Stomach smooth muscle (tissue), 2 donors: Measurements from ENCODE around the gene SWI5.
"Not testable (repeated sequence)": the region's sequence is repeated elsewhere in the genome, so short reads cannot be mapped to it uniquely, and the experiment has no call there.

ENCODE experiments used
- H3K27ac ChIP-seq: one replicate; pipeline ENCODE4 v1.7.0; 2013; ENCODE audit warnings: mild to moderate bottlenecking, low read length, inconsistent platforms
- H3K27me3 ChIP-seq, 2 donors: one replicate each; pipeline ENCODE4 v1.7.0; 2013; ENCODE audit warnings: low read length in 2 of 2; ENCODE audit not compliant: insufficient read depth in 2 of 2, control insufficient read depth in 1 of 2
- H3K36me3 ChIP-seq, 2 donors: one replicate each; pipeline ENCODE4 v1.7.0; 2013; ENCODE audit warnings: low read length in 2 of 2; ENCODE audit not compliant: control insufficient read depth in 2 of 2, insufficient read depth in 2 of 2
- H3K4me1 ChIP-seq: one replicate; pipeline ENCODE4 v1.7.0; 2013; ENCODE audit warnings: low read length; ENCODE audit not compliant: control insufficient read depth, insufficient read depth
- H3K4me3 ChIP-seq, 2 donors: one replicate each; pipeline ENCODE4 v1.7.0; 2013; ENCODE audit warnings: low read length in 2 of 2
- H3K9ac ChIP-seq, 2 donors: one replicate each; pipeline ENCODE4 v1.7.0; 2013; ENCODE audit warnings: low read length in 2 of 2, mild to moderate bottlenecking in 1 of 2
- H3K9me3 ChIP-seq, 2 donors: one replicate each; pipeline ENCODE4 v1.7.0; 2013; ENCODE audit warnings: low read length in 2 of 2; ENCODE audit not compliant: control insufficient read depth in 2 of 2
- donor health status: healthy.
- donor health status: Pancreatic carcinoma.

Gene SWI5

GRCh38 chr9:128262687-128263086, 13.4 kb upstream of the SWI5 start:
- Histone ChIP-seq H3K4me1 (no peaks in the 10 kb centered on the region), H3K9me3 (no peaks in the 10 kb centered on the region), H3K27ac (no peak overlapping the region), H3K27me3 (no peaks in the 10 kb centered on the region), H3K4me3 (no peak overlapping the region), H3K9ac (no peak overlapping the region), H3K36me3 (peaks cover 62 to 65% of the 10 kb centered on the region in 2 donors)

DNA sequence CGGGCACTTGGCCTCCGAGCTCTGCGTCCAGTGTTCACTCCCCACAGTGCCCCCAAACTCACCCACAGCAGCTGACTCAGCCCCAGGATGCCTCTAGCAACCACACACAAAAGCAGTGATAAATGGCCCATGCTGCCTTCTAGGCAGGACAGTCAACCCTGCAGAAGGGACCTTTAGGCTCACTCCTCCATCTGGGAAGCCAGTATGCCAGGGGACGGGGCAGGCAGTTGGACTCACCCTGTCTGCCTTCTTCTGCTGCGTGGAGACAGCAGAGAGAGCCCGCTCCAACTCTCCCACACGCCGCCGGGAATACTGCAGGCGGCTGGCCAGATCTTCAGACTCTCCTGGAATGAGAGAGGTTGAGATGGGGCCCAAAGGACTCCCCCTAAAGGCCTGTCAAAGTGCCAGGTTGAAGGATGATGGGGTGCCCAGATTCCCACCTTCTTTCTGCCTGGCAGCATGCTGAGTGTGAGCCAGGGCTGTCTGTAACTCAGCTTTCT, 10.7 kb upstream of the SWI5 start:
- no peak overlapping the region for H3K4me3 ChIP-seq
- no peak overlapping the region for H3K27ac ChIP-seq
- no peaks in the 10 kb centered on the region for H3K9me3 ChIP-seq
- H3K36me3 ChIP-seq: peaks cover 50 to 56% of the 10 kb centered on the region in 2 donors
- no peaks in the 10 kb centered on the region for H3K4me1 ChIP-seq
- no peak overlapping the region for H3K9ac ChIP-seq
- H3K27me3 ChIP-seq: no peaks in the 10 kb centered on the region

DNA sequence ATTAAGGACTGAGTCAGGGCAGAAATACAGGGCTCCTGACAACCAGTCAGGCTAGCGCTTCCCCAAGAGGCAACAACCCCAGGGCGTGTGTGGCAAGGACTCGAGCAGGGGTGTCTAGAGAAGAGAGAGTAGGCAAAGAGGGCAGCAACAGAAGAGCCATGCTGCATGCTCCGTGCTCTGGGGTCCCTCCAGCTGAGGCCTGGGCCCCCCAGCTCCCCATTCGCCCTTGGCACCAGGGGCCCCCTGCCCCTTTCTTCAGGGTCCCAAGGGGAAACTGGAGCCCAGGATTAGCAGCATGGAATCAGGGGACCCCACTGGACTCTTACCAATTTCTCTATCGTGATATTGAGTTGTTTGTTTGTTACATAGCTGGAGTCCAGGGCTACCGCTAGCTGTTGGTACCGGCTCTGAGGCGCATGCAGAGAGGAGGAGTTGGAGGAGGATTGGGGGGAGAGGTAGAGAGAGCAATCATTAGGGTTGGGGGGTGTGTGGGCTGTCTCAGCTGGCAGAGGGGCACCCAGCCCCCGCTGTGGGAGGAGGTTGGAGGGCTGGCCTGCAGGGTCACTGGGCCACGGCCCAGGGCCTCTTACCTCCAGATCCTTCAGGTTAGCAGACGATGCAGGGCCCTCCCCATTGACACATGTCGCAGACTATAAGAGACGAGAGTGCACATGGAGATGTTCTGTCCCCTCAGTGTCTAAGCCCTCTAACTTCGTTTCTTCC, 9.0 kb upstream of the SWI5 start:
- H3K4me3 ChIP-seq: no peak overlapping the region
- H3K4me1 ChIP-seq: no peaks in the 10 kb centered on the region
- no peak overlapping the region for H3K9ac ChIP-seq
- H3K27me3 ChIP-seq: no peaks in the 10 kb centered on the region
- no peak overlapping the region for H3K27ac ChIP-seq
- H3K9me3 ChIP-seq: no peaks in the 10 kb centered on the region
- H3K36me3 ChIP-seq: peaks cover 45% of the 10 kb centered on the region in 2 donors

- Histone ChIP-seq H3K27me3 (no peaks in the 10 kb centered on the region), H3K9ac (no peak overlapping the region), H3K27ac (no peak overlapping the region), H3K9me3 (no peaks in the 10 kb centered on the region), H3K4me1 (peaks cover 14% of the 10 kb centered on the region), H3K4me3 (no peak overlapping the region), H3K36me3 (peaks cover 34 to 37% of the 10 kb centered on the region in 2 donors)
Observed at GRCh38 chr9:128271112-128271511, 5.0 kb upstream of the SWI5 start.

DNA sequence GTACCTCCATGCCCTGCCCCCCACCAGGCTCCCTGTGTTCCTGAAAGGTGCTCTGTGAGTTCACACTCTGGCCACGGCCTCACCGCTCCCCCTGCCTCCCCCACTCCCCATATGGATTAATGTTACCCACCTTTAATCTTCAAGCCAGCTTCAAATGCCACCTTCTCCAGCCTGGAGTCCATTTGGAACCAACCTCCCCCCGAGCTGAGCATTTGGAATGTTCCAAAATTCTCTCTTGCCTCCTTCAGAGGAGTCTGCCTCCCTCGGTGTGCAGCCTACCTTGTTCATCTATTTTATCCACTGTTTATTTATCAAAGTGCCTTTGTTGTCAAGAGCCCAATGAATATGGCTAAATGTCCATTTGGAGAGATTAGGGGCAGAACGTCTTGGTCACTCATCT, 4.6 kb upstream of the SWI5 start:
- H3K27me3 ChIP-seq: no peaks in the 10 kb centered on the region
- H3K9ac ChIP-seq: no peak overlapping the region
- H3K27ac ChIP-seq: no peak overlapping the region
- H3K4me1 ChIP-seq: peaks cover 18% of the 10 kb centered on the region
- H3K4me3 ChIP-seq: no peak overlapping the region
- no peaks in the 10 kb centered on the region for H3K9me3 ChIP-seq
- peaks cover 32 to 37% of the 10 kb centered on the region in 2 donors for H3K36me3 ChIP-seq

GRCh38 chr9:128274245-128274644, 1.8 kb upstream of the SWI5 start:
- peak overlapping the region in 1 of 2 donors; percentile 5 for H3K9ac ChIP-seq
- no peaks in the 10 kb centered on the region for H3K27me3 ChIP-seq
- H3K36me3 ChIP-seq: peaks cover 9 to 19% of the 10 kb centered on the region in 2 donors
- no peaks in the 10 kb centered on the region for H3K9me3 ChIP-seq
- peaks cover 29% of the 10 kb centered on the region for H3K4me1 ChIP-seq
- peak overlapping the region in 1 of 2 donors; percentile 85 for H3K4me3 ChIP-seq
- no peak overlapping the region for H3K27ac ChIP-seq

GRCh38 chr9:128275198-128276007, 673 bp upstream of the SWI5 start, which contains the start of gene GOLGA2:
TSS of gene GOLGA2 (minus strand) at chr9:128276007. CDS start at chr9:128275976, 31 bp downstream.
- Histone ChIP-seq H3K9me3 (no peaks in the 10 kb centered on the region), H3K4me1 (peaks cover 29% of the 10 kb centered on the region), H3K4me3 (peak within 1 kb of the TSS; percentile 87 to 92)

GRCh38 chr9:128276574-128277270, 646 bp downstream of the SWI5 start:
- peaks cover 29% of the 10 kb centered on the region for H3K4me1 ChIP-seq
- H3K4me3 ChIP-seq: peak overlapping the region; percentile 87 to 92
- peak overlapping the region; percentile 76 for H3K27ac ChIP-seq
- H3K36me3 ChIP-seq: peaks cover 9 to 11% of the 10 kb centered on the region in 2 donors
- no peaks in the 10 kb centered on the region for H3K9me3 ChIP-seq
- peak overlapping the region; percentile 91 to 97 for H3K9ac ChIP-seq
- H3K27me3 ChIP-seq: no peaks in the 10 kb centered on the region

More at GRCh38 chr9:128275198-128276007, 673 bp upstream of the SWI5 start, which contains the start of gene GOLGA2:
- Histone ChIP-seq H3K9ac (peak within 1 kb of the TSS; percentile 91 to 97), H3K36me3 (peaks cover 9 to 18% of the 10 kb centered on the region in 2 donors), H3K27ac (peak within 1 kb of the TSS; percentile 76), H3K27me3 (no peaks in the 10 kb centered on the region)

DNA sequence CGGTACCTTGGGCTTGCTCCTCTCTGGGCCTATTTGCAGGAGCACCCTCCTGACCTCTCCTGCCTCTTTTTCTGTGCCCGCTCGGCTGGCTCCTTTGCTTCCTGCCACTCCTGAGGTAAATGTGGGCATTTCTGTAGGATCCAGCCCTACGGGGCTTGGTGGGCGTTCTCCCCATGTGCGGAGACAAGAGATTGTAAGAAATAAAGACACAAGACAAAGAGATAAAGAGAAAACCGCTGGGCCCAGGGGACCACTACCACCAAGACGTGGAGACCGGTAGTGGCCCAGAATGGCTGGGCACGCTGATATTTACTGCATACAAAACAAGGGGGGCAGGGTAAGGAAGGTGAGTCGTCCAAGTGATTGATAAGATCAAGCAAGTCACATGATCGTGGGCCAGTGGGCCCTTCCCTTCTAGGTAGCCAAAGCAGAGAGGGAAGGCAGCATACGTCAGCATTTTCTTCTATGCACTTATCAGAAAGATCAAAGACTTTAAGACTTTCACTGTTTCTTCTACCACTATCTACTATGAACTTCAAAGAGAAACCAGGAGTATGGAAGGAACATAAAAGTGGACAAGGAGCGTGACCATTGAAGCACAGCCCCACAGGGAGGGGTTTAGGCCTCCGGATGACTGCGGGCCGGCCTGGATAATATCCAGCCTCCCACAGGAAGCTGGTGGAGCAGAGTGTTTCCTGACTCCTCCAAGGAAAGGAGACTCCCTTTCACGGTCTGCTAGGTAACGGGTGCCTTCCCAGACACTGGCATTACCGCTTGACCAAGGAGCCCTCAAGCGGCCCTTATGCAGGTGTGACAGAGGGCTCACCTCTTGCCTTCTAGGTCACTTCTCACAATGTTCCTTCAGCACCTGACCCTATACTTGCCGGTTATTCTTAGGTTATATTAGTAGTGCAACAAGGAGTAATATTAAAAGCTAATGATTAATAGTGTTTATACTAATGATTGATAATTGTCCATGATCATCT, 3.3 kb downstream of the SWI5 start:
- H3K9me3 ChIP-seq, H3K4me3 ChIP-seq, H3K27ac ChIP-seq, H3K36me3 ChIP-seq, H3K9ac ChIP-seq, H3K27me3 ChIP-seq: not testable (repeated sequence)
- H3K4me1 ChIP-seq: peaks cover 24% of the 10 kb centered on the region
